Stimulated activated naive CD8-positive, alpha-beta T cell treated with anti-CD3 and anti-CD28 coated beads, Interleukin-15, amount 100 ng/mL, for 72 hours (primary cell): ENCODE measurements around the gene ZNRD2.
A peak's percentile ranks its signal among the peaks of the same experiment; 100 is the strongest.

ENCODE experiments used
- ATAC-seq: fragments of 150-1000 bp; cut with Tn5 transposase; 2 replicates; pipeline ENCODE4 v1.10.0; 2021; ENCODE audit warnings: mild to moderate bottlenecking, moderate library complexity
- DNase-seq, 2 donors: peaks; one replicate each; pipeline ENCODE4 v3.0.0; 2021 to 2022
- H3K27ac Mint-ChIP-seq, 2 donors: one replicate each; pipeline ENCODE4 v1.8.0; 2022; ENCODE audit warnings: mild to moderate bottlenecking in 2 of 2, mixed read lengths in 2 of 2, moderate library complexity in 2 of 2
- H3K27me3 Mint-ChIP-seq: one replicate; pipeline ENCODE4 v1.8.0; 2022; ENCODE audit warnings: mixed read lengths
- H3K4me1 Mint-ChIP-seq: one replicate; pipeline ENCODE4 v1.8.0; 2022; ENCODE audit warnings: mild to moderate bottlenecking, mixed read lengths
- H3K4me3 Mint-ChIP-seq, 2 donors: one replicate each; pipeline ENCODE4 v1.8.0; 2022; ENCODE audit warnings: mild to moderate bottlenecking in 2 of 2, mixed read lengths in 2 of 2, moderate library complexity in 1 of 2
- H3K9me3 Mint-ChIP-seq, 2 donors: one replicate each; pipeline ENCODE4 v1.8.0; 2022; ENCODE audit warnings: mixed read lengths in 2 of 2

ZNRD2 gene

GRCh38 chr11:65581928-65582327 is 11.7 kb downstream of the ZNRD2 start:
- no peak for ATAC-seq
- no peaks in the 10 kb centered on the region for H3K9me3 Mint-ChIP-seq
- H3K27ac Mint-ChIP-seq: peak overlapping the region in 1 of 2 donors; percentile 19
- no peak for DNase-seq
- no peaks in the 10 kb centered on the region for H3K27me3 Mint-ChIP-seq
- peaks cover 74% of the 10 kb centered on the region for H3K4me1 Mint-ChIP-seq
- H3K4me3 Mint-ChIP-seq: no peak overlapping the region

DNA sequence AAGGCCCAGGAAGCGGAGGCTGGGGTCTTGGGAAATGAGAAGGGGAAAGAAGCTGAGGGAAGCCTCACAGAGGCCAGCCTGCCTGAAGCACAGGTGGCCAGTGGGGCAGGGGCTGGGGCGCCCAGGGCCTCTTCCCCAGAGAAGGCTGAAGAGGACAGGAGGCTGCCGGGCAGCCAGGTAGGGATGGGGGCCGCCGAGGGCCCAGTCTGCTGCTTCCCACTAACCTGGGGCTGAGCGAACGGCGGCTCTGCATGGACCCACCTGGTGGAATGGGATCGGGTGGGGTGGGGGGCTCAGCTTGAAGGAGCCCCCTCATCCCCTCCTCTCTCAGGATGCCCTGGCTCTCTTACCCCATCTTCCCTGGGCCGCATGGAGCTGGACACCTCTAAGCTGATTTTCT is 13.3 kb downstream of the ZNRD2 start:
- Mint-ChIP-seq H3K9me3 (no peaks in the 10 kb centered on the region), H3K4me3 (no peak overlapping the region), H3K4me1 (peaks cover 74% of the 10 kb centered on the region), H3K27ac (no peak overlapping the region), H3K27me3 (no peaks in the 10 kb centered on the region)
- DNase-seq (no peak), ATAC-seq (no peak)

- H3K4me1 Mint-ChIP-seq: peaks cover 74% of the 10 kb centered on the region
- H3K9me3 Mint-ChIP-seq: no peaks in the 10 kb centered on the region
- DNase-seq (no peak), ATAC-seq (no peak)
- no peaks in the 10 kb centered on the region for H3K27me3 Mint-ChIP-seq
- no peak overlapping the region for H3K27ac Mint-ChIP-seq
- H3K4me3 Mint-ChIP-seq: no peak overlapping the region
These were observed 13.8 kb downstream of the ZNRD2 start for GRCh38 chr11:65584106-65584505.

DNA sequence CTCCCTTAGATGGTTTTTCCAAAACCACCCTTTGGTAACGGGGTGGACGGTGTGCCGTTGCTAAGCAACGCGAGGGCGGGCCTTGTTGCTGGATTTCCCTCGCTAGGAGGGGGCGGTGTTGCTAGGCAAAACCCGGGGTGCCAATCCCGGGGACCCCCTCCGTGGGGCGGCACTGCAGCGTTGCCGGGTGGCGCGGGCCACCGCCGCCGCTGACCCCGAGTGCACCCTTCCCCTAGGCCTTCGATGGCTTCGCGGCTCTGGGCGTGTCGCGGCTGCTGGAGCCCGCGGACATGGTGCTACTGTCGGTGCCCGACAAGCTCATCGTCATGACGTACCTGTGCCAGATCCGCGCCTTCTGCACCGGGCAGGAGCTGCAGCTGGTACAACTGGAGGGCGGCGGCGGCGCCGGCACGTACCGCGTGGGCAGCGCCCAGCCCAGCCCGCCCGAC is 14.5 kb downstream of the ZNRD2 start:
- Mint-ChIP-seq H3K4me3 (no peak overlapping the region), H3K4me1 (peaks cover 77% of the 10 kb centered on the region), H3K27ac (no peak overlapping the region), H3K27me3 (no peaks in the 10 kb centered on the region), H3K9me3 (no peaks in the 10 kb centered on the region)
- ATAC-seq (no peak), DNase-seq (no peak)

GRCh38 chr11:65585396-65586246 is 15.3 kb downstream of the ZNRD2 start:
- Mint-ChIP-seq H3K27me3 (no peaks in the 10 kb centered on the region), H3K9me3 (no peaks in the 10 kb centered on the region), H3K27ac (no peak overlapping the region), H3K4me3 (no peak overlapping the region), H3K4me1 (peaks cover 78% of the 10 kb centered on the region)
- DNase-seq (no peak), ATAC-seq (no peak)

DNA sequence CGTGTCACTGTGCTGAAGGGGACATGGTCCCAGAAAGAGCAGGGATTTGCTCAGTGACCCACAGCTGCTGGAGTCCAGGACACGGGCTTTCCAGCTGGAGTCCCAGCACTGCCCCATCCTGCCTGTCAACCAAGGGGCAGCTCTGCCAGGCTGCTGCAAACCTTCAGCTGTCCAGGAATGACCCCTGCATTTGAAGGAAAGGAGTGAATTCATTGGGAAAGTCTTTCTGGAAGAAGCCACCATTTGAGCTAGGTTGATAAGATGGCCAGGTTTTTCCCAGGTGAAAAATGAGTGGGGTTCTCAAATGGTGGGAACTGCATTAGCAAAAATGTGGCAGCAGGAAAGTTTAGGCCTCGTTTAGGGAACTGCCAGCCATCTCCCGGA is 16.0 kb downstream of the ZNRD2 start:
- DNase-seq: no peak
- no peak for ATAC-seq
- H3K27me3 Mint-ChIP-seq: no peaks in the 10 kb centered on the region
- no peaks in the 10 kb centered on the region for H3K9me3 Mint-ChIP-seq
- H3K4me1 Mint-ChIP-seq: peaks cover 80% of the 10 kb centered on the region
- H3K27ac Mint-ChIP-seq: no peak overlapping the region
- H3K4me3 Mint-ChIP-seq: no peak overlapping the region

GRCh38 chr11:65586676-65587075 is 16.4 kb downstream of the ZNRD2 start:
- ATAC-seq: no peak
- no peaks in the 10 kb centered on the region for H3K9me3 Mint-ChIP-seq
- H3K4me1 Mint-ChIP-seq: peaks cover 80% of the 10 kb centered on the region
- no peaks in the 10 kb centered on the region for H3K27me3 Mint-ChIP-seq
- no peak overlapping the region for H3K27ac Mint-ChIP-seq
- H3K4me3 Mint-ChIP-seq: peak overlapping the region in 1 of 2 donors; percentile 31
- no peak for DNase-seq

DNA sequence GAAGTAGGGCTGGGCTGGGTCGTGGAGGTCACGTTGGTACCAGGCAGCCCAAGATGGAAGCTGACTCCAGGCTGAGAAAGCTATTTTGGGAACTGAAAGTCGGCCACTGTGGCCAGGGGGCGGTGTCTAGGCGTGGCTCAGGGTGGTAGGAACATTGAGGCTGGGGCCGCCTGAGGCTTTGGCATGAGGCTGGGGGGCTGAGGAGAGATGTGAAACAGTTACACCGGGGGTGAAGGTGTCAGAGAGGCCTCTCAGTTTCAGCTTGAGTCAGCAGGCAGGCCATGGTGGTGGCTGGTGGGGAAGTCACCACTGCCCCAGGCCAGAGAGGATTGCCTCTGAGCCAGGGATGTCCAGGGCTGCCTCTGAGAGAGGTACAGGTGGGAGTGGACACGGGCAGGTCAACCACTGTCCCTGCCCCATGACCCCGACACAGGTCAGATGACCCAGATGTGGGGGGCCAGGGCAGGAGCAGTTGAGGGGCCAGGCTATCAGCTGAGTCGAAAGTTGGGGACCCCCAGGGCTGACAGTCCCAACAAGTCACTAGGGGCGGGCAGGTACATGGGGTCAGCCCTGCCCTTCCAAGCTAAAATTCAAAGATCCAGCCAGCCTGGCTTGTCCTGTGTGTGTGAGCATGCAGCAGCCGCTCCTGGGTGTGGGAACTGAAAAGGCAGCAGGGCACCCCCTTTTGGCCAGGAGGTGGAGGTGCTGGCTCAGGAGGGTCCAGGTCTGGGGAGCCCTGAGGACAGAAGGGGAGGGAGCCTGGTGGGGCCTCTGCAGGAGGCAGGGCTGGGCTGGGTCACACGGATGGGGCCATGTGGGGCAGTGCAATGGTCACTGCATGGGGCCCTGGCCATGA is 18.1 kb downstream of the ZNRD2 start:
- Mint-ChIP-seq H3K9me3 (no peaks in the 10 kb centered on the region), H3K4me3 (peak overlapping the region; percentile 83 to 85), H3K27me3 (no peaks in the 10 kb centered on the region), H3K27ac (peak overlapping the region; percentile 96 to 97), H3K4me1 (peaks cover 71% of the 10 kb centered on the region)
- ATAC-seq: peak; percentile 88
- DNase-seq: peak; percentile 82 to 90

- Mint-ChIP-seq H3K27ac (peak overlapping the region; percentile 84 to 85), H3K9me3 (no peaks in the 10 kb centered on the region), H3K27me3 (no peaks in the 10 kb centered on the region), H3K4me3 (peak overlapping the region; percentile 83 to 85), H3K4me1 (peaks cover 72% of the 10 kb centered on the region)
- peak; percentile 75 to 81 for DNase-seq
- ATAC-seq: peak; percentile 68
These were observed 19.4 kb downstream of the ZNRD2 start for GRCh38 chr11:65589444-65590239.

DNA sequence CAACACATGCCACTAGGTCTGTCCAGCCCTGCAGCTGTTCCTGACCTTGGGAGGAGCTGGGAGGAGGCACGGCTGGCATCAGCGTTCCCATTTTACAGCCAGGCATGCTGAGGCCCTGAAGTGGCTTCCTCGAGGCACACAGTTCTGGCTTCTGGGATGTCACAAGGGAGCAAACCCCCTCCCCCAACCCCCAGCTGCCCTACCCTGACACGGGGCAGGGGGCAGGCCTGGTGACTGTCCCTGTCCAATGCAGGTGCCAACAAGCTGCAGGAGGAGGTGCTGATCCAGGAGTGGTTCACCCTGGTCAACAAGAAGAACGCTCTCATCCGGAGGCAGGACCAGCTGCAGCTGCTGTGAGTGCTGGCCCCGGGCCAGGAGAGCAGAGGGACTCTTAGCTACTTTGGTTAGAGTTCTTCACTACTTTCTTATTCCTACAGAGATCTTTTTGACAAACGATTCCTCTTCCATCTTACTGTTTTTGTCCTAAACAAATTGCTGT is 20.0 kb downstream of the ZNRD2 start:
- Mint-ChIP-seq H3K27me3 (no peaks in the 10 kb centered on the region), H3K9me3 (no peaks in the 10 kb centered on the region), H3K4me1 (peaks cover 79% of the 10 kb centered on the region), H3K27ac (no peak overlapping the region), H3K4me3 (no peak overlapping the region)
- ATAC-seq (no peak), DNase-seq (no peak)

- ATAC-seq (no peak), DNase-seq (no peak)
- H3K9me3 Mint-ChIP-seq: no peaks in the 10 kb centered on the region
- H3K27me3 Mint-ChIP-seq: no peaks in the 10 kb centered on the region
- H3K4me1 Mint-ChIP-seq: peaks cover 73% of the 10 kb centered on the region
- H3K27ac Mint-ChIP-seq: no peak overlapping the region
- H3K4me3 Mint-ChIP-seq: no peak overlapping the region
These were observed 21.9 kb downstream of the ZNRD2 start for GRCh38 chr11:65591939-65592857.

DNA sequence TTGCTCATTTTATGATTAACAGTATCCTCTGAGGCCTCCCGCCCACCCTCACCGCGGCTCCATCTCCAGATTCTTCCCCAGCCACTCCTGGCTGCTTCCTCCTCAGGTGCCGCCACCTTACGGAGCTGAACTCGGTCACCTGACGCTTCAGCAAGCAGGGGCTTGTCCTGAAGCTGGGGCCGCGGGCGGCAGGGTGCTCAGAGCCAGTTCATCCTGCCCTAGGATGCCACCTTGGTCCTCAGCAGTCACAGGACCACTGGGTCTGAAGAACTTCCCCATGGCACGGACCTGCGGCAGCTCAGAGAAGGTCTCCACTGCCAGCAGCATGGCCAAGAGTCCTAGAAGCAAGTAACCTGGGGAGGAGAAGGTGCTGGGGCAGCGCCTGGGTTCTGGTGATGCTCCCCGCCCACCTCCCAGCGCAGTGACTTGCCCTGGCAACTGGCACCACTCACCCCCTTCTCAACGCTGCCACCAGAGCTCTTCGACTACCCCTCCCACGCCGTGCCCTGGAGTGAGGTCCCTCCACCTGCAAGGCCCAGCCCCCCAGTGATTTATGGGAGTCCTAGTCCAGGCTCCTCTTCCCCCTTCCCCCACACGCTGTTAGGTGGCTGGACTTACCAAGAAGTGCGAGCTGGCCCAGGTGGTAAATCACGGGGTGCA is 22.7 kb downstream of the ZNRD2 start:
- Mint-ChIP-seq H3K27ac (no peak overlapping the region), H3K4me3 (no peak overlapping the region), H3K4me1 (peaks cover 65% of the 10 kb centered on the region), H3K9me3 (no peaks in the 10 kb centered on the region), H3K27me3 (no peaks in the 10 kb centered on the region)
- DNase-seq: no peak
- no peak for ATAC-seq

DNA sequence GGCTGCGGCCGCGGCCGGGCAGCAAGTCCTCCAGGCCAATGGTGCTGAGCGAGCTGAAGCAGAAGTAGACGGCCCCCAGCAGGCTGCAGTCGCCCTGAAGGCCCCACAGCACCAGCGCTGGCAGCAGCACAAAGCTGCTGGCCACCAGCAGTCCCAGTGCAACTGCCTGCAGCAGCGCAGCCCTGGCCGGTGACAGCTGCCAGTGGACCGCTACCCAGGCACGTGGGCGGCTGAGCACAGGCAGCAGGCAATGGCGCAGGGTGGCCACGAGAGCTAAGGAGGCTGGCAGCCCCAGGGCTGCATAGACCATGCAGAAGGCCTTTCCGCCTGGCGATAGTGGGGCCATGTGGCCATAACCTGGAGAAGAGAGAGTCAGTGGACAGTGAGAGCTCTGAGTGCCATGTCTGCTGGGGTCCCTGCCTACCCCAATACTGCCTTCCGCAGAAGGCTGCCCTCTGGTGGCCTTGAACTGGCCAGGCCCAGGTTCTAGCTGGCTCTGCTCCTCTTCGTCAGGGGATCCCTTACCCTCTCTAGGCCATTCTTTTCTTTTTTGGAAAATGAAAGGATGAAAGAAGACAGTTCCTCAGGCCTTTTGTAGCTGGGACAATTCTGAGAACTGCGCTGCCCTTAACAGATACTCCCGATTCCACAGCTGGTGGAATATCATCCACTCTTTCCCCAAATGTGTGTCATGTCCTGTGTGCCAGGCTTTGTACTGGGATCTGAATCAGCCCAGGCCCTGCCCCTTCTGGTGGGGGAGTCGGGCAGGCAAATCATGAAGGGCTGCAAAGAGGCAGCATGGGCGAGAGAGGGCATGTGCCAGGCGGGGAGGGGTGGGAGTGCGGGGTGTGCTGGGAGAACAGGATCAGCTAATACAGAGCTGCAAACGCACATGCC is 23.5 kb downstream of the ZNRD2 start:
- peaks cover 57% of the 10 kb centered on the region for H3K4me1 Mint-ChIP-seq
- H3K9me3 Mint-ChIP-seq: no peaks in the 10 kb centered on the region
- DNase-seq (no peak), ATAC-seq (peak; percentile 41)
- H3K27ac Mint-ChIP-seq: no peak overlapping the region
- no peak overlapping the region for H3K4me3 Mint-ChIP-seq
- no peaks in the 10 kb centered on the region for H3K27me3 Mint-ChIP-seq
